Upper lobe of left lung (tissue), 4 donors: ENCODE data around the gene EPS8.

Source experiments
- CTCF ChIP-seq, 6 experiments: fragments of 450-650 bp in 4 of 6; fragments of 200-600 bp in 2 of 6; sonication (generic) in 2 of 6; IDR thresholded peaks; one replicate each; pipeline ENCODE4 v1.5.1; 2016 to 2019; ENCODE audit warnings: antibody characterized with exemption in 6 of 6
- POLR2AphosphoS5 ChIP-seq, 2 donors: sonication (generic); formaldehyde crosslinking; IDR thresholded peaks; one replicate each; pipeline ENCODE4 v1.5.1; 2017; ENCODE audit warnings: antibody characterized with exemption in 2 of 2

DNA sequence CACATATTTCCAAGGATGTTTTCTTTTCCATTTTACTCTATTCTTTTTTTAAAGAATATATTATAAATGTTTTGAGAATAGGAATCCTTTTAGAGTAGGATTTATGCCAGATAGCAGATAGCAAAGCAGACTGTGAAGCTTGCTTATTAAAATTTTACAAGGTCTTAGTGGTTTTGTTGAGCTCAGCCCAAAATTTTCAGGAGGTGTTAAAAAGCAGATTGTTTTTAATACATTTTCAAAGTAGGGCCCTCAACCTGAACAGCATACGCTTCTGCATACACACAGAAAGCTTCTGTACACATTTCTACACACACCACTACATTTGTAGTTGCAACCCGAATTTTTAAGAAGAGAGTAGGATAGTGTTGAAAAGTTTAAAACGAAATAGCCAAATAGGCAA lies 151.0 kb downstream of the EPS8 start:
- no peak for TF ChIP-seq CTCF (IDR thresholded peaks at IDR 0.05)
- no peak for TF ChIP-seq POLR2AphosphoS5 (IDR thresholded peaks at IDR 0.05)
